ENCODE data around the gene SLC29A1. TPM values are rescaled to one million over a fixed set of nuclear protein-coding genes. Genes with fewer than 3 reads are reported as not detected.
"Not testable (repeated sequence)": the region's sequence is repeated elsewhere in the genome, so short reads cannot be mapped to it uniquely, and the experiment has no call there.

The SLC29A1 gene
- total RNA-seq, 1 donor from 2014 or later, result 221 TPM

GRCh38 chr6:44182911-44183390 is 40.4 kb upstream of the SLC29A1 start:
- H3K27me3 Mint-ChIP-seq (ENCODE audit: low read depth), result peaks cover 7% of the 10 kb centered on the region
- DNase-seq (ENCODE audit: low spot score), result no peak
- H3K4me3 Mint-ChIP-seq (ENCODE audit: unreplicated experiment), result no peak overlapping the region
- no peaks in the 10 kb centered on the region for H3K9me3 Mint-ChIP-seq (ENCODE audit: low read depth)
- no peak overlapping the region for H3K27ac Mint-ChIP-seq (ENCODE audit: unreplicated experiment)
- H3K4me1 Mint-ChIP-seq (ENCODE audit: low read depth), result peaks cover 17% of the 10 kb centered on the region
- TF ChIP-seq, protein P1, sequence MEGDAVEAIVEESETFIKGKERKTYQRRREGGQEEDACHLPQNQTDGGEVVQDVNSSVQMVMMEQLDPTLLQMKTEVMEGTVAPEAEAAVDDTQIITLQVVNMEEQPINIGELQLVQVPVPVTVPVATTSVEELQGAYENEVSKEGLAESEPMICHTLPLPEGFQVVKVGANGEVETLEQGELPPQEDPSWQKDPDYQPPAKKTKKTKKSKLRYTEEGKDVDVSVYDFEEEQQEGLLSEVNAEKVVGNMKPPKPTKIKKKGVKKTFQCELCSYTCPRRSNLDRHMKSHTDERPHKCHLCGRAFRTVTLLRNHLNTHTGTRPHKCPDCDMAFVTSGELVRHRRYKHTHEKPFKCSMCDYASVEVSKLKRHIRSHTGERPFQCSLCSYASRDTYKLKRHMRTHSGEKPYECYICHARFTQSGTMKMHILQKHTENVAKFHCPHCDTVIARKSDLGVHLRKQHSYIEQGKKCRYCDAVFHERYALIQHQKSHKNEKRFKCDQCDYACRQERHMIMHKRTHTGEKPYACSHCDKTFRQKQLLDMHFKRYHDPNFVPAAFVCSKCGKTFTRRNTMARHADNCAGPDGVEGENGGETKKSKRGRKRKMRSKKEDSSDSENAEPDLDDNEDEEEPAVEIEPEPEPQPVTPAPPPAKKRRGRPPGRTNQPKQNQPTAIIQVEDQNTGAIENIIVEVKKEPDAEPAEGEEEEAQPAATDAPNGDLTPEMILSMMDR (IDR thresholded peaks at IDR 0.05), result no peak
- no peaks in the 10 kb centered on the region for H3K36me3 Mint-ChIP-seq (ENCODE audit: low read depth)

GRCh38 chr6:44183783-44184182 is 39.6 kb upstream of the SLC29A1 start:
- Mint-ChIP-seq H3K27me3 (ENCODE audit: low read depth) (peaks cover 7% of the 10 kb centered on the region), H3K4me1 (ENCODE audit: low read depth) (peaks cover 11% of the 10 kb centered on the region), H3K36me3 (ENCODE audit: low read depth) (no peaks in the 10 kb centered on the region), H3K27ac (ENCODE audit: unreplicated experiment) (no peak overlapping the region), H3K9me3 (ENCODE audit: low read depth) (no peaks in the 10 kb centered on the region), H3K4me3 (ENCODE audit: unreplicated experiment) (no peak overlapping the region)
- no peak for DNase-seq (ENCODE audit: low spot score)
- TF ChIP-seq, protein P1 (IDR thresholded peaks at IDR 0.05), result no peak

- H3K4me1 Mint-ChIP-seq (ENCODE audit: low read depth); H3K9me3 Mint-ChIP-seq (ENCODE audit: low read depth); H3K36me3 Mint-ChIP-seq (ENCODE audit: low read depth); DNase-seq (ENCODE audit: low spot score); H3K27me3 Mint-ChIP-seq (ENCODE audit: low read depth); H3K27ac Mint-ChIP-seq (ENCODE audit: unreplicated experiment); H3K4me3 Mint-ChIP-seq (ENCODE audit: unreplicated experiment): not testable (repeated sequence)
Measured at GRCh38 chr6:44185356-44185755, 38.0 kb upstream of the SLC29A1 start.

- no peak overlapping the region for H3K27ac Mint-ChIP-seq (ENCODE audit: unreplicated experiment)
- H3K9me3 Mint-ChIP-seq (ENCODE audit: low read depth), result no peaks in the 10 kb centered on the region
Measured at GRCh38 chr6:44185953-44186634, 37.3 kb upstream of the SLC29A1 start.

GRCh38 chr6:44186635-44187025 is 36.8 kb upstream of the SLC29A1 start:
- Mint-ChIP-seq H3K9me3 (ENCODE audit: low read depth) (no peaks in the 10 kb centered on the region), H3K4me3 (ENCODE audit: unreplicated experiment) (no peak overlapping the region), H3K27me3 (ENCODE audit: low read depth) (peaks cover 7% of the 10 kb centered on the region), H3K4me1 (ENCODE audit: low read depth) (peaks cover 4% of the 10 kb centered on the region), H3K36me3 (ENCODE audit: low read depth) (no peaks in the 10 kb centered on the region), H3K27ac (ENCODE audit: unreplicated experiment) (no peak overlapping the region)
- no peak for DNase-seq (ENCODE audit: low spot score)
- TF ChIP-seq, protein P1 (IDR thresholded peaks at IDR 0.05), result no peak

More at GRCh38 chr6:44185953-44186634, 37.3 kb upstream of the SLC29A1 start:
- Mint-ChIP-seq H3K4me1 (ENCODE audit: low read depth) (peaks cover 4% of the 10 kb centered on the region), H3K4me3 (ENCODE audit: unreplicated experiment) (no peak overlapping the region), H3K27me3 (ENCODE audit: low read depth) (peaks cover 7% of the 10 kb centered on the region), H3K36me3 (ENCODE audit: low read depth) (no peaks in the 10 kb centered on the region)
- no peak for DNase-seq (ENCODE audit: low spot score)
- TF ChIP-seq, protein P1 (IDR thresholded peaks at IDR 0.05), result no peak

DNA sequence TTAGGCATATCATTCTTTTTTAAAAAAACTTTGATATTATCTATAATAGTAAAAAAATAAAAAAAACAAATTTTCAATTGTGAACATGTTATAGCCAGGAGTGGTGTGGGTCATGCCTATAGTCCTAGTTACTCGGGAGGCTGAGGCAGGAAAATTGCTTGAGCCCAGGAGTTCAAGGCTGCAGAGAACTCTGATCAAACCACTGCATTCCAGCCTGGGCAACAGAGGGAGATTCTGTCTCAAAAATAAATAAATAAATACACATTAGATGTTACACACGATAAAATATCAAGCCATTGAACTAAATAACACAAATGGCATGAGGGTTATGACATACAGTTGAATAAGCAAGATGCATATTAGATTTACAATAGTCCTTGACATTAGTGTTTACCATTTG is 34.6 kb upstream of the SLC29A1 start:
- Mint-ChIP-seq H3K36me3 (ENCODE audit: low read depth) (no peaks in the 10 kb centered on the region), H3K27ac (ENCODE audit: unreplicated experiment) (no peak overlapping the region), H3K4me3 (ENCODE audit: unreplicated experiment) (no peak overlapping the region), H3K4me1 (ENCODE audit: low read depth) (peaks cover 10% of the 10 kb centered on the region), H3K27me3 (ENCODE audit: low read depth) (peaks cover 7% of the 10 kb centered on the region), H3K9me3 (ENCODE audit: low read depth) (no peaks in the 10 kb centered on the region)
- TF ChIP-seq, protein P1 (IDR thresholded peaks at IDR 0.05), result no peak
- no peak for DNase-seq (ENCODE audit: low spot score)
